ENCODE results near the gene PLXNA1. TPM values are rescaled to one million over a fixed set of nuclear protein-coding genes. Genes with fewer than 3 reads are reported as not detected.
A peak's percentile ranks its signal among the peaks of the same experiment; 100 is the strongest.

The PLXNA1 gene
- total RNA-seq, 1 experiment from 2014 or later = 80.6 TPM

GRCh38 chr3:126982126-126982470, 817 bp upstream of the PLXNA1 start:
- TF ChIP-seq, protein P1, sequence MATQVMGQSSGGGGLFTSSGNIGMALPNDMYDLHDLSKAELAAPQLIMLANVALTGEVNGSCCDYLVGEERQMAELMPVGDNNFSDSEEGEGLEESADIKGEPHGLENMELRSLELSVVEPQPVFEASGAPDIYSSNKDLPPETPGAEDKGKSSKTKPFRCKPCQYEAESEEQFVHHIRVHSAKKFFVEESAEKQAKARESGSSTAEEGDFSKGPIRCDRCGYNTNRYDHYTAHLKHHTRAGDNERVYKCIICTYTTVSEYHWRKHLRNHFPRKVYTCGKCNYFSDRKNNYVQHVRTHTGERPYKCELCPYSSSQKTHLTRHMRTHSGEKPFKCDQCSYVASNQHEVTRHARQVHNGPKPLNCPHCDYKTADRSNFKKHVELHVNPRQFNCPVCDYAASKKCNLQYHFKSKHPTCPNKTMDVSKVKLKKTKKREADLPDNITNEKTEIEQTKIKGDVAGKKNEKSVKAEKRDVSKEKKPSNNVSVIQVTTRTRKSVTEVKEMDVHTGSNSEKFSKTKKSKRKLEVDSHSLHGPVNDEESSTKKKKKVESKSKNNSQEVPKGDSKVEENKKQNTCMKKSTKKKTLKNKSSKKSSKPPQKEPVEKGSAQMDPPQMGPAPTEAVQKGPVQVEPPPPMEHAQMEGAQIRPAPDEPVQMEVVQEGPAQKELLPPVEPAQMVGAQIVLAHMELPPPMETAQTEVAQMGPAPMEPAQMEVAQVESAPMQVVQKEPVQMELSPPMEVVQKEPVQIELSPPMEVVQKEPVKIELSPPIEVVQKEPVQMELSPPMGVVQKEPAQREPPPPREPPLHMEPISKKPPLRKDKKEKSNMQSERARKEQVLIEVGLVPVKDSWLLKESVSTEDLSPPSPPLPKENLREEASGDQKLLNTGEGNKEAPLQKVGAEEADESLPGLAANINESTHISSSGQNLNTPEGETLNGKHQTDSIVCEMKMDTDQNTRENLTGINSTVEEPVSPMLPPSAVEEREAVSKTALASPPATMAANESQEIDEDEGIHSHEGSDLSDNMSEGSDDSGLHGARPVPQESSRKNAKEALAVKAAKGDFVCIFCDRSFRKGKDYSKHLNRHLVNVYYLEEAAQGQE (IDR thresholded peaks at IDR 0.05; ENCODE audit: insufficient read depth in 1 of 2, low read depth in 2 of 2, low read length in 1 of 2) = no peak
- TF ChIP-seq POLR2AphosphoS5 (IDR thresholded peaks at IDR 0.05; ENCODE audit: low read depth, low read length) = no peak
- Histone ChIP-seq H3K4me3 (ENCODE audit: low read depth in 2 of 2, low read length in 2 of 2) (peak overlapping the region; percentile 52 to 64), H3K36me3 (ENCODE audit: control insufficient read depth, insufficient read depth, low read length) (no peaks in the 10 kb centered on the region), H3K27me3 (ENCODE audit: control insufficient read depth, insufficient read depth, low read length) (no peaks in the 10 kb centered on the region), H3K9me3 (ENCODE audit: control insufficient read depth, insufficient read depth, low read depth, low read length) (no peaks in the 10 kb centered on the region), H3K4me1 (ENCODE audit: control insufficient read depth, insufficient read depth, low read length) (peaks cover 41% of the 10 kb centered on the region), H3K27ac (ENCODE audit: low read length) (peak overlapping the region; percentile 86)
- ATAC-seq (peak; percentile 48), DNase-seq (ENCODE audit: low read depth, low spot score) (no peak)
- ChIA-PET POLR2A (no interaction called here), CTCF (interaction anchor here (0.5 kb wide), 1 partner anchor 473 kb away, joined by 3 read pairs; no protein-coding TSS in a partner anchor)
- no TSS peak for BruUV-seq (replicated peaks)
- intact Hi-C loops (cut with micrococcal nuclease; ENCODE audit: unreplicated experiment) = loop anchor here (5.0 kb wide), 3 partner anchors 230 to 475 kb away; no protein-coding TSS in a partner anchor
- in situ Hi-C loops (cut with HindIII; ENCODE audit: low pct_unique_long_range_greater_than_20kb, low sequenced_read_pairs) = no loop called here

- ATAC-seq (0 out of 2 replicates have a peak, but pooled peaks have one; percentile 8), DNase-seq (ENCODE audit: low read depth, low spot score) (no peak)
- H3K9me3 ChIP-seq (ENCODE audit: control insufficient read depth, insufficient read depth, low read depth, low read length) = no peaks in the 10 kb centered on the region
- in situ Hi-C loops (cut with HindIII; ENCODE audit: low pct_unique_long_range_greater_than_20kb, low sequenced_read_pairs) = no loop called here
- BruUV-seq (replicated peaks) = no TSS peak
- no peak overlapping the region for H3K27ac ChIP-seq (ENCODE audit: low read length)
- no peaks in the 10 kb centered on the region for H3K36me3 ChIP-seq (ENCODE audit: control insufficient read depth, insufficient read depth, low read length)
- intact Hi-C loops (cut with micrococcal nuclease; ENCODE audit: unreplicated experiment) = loop anchor here (5.0 kb wide), 3 partner anchors 231 to 474 kb away; no protein-coding TSS in a partner anchor
- ChIA-PET CTCF (no interaction called here), POLR2A (no interaction called here)
- no peaks in the 10 kb centered on the region for H3K27me3 ChIP-seq (ENCODE audit: control insufficient read depth, insufficient read depth, low read length)
- TF ChIP-seq SIN3A (IDR thresholded peaks at IDR 0.05; ENCODE audit: borderline replicate concordance, insufficient read depth, low read depth, low read length) (no peak; the same call in 1 of the 2 replicates), POLR2AphosphoS5 (IDR thresholded peaks at IDR 0.05; ENCODE audit: low read depth, low read length) (no peak), CTCF (IDR thresholded peaks at IDR 0.05) (no peak), TCF7L2 (IDR thresholded peaks at IDR 0.05; ENCODE audit: low read depth, low read length) (no peak)
- TF ChIP-seq, protein P1 (IDR thresholded peaks at IDR 0.05; ENCODE audit: insufficient read depth in 1 of 2, low read depth in 2 of 2, low read length in 1 of 2) = no peak
- peaks cover 41% of the 10 kb centered on the region for H3K4me1 ChIP-seq (ENCODE audit: control insufficient read depth, insufficient read depth, low read length)
- H3K4me3 ChIP-seq (ENCODE audit: low read depth in 2 of 2, low read length in 2 of 2) = peak overlapping the region; percentile 51 to 75
Observed at GRCh38 chr3:126983276-126983652, 349 bp downstream of the PLXNA1 start.

Data from Panc1 (cell line).